ENCODE data around the gene BCAP31.

GRCh38 chrX:153726286-153727122 is 2.3 kb upstream of the BCAP31 start:
- TF ChIP-seq POLR2AphosphoS5 (IDR thresholded peaks at IDR 0.05; ENCODE audit: low read depth) (peak; percentile 51; the same call in 1 of the 2 replicates), REST (IDR thresholded peaks at IDR 0.05; ENCODE audit: insufficient replicate concordance, low read depth) (no peak), GABPA (IDR thresholded peaks at IDR 0.05; ENCODE audit: low read depth) (no peak)
- TF ChIP-seq, protein P1, sequence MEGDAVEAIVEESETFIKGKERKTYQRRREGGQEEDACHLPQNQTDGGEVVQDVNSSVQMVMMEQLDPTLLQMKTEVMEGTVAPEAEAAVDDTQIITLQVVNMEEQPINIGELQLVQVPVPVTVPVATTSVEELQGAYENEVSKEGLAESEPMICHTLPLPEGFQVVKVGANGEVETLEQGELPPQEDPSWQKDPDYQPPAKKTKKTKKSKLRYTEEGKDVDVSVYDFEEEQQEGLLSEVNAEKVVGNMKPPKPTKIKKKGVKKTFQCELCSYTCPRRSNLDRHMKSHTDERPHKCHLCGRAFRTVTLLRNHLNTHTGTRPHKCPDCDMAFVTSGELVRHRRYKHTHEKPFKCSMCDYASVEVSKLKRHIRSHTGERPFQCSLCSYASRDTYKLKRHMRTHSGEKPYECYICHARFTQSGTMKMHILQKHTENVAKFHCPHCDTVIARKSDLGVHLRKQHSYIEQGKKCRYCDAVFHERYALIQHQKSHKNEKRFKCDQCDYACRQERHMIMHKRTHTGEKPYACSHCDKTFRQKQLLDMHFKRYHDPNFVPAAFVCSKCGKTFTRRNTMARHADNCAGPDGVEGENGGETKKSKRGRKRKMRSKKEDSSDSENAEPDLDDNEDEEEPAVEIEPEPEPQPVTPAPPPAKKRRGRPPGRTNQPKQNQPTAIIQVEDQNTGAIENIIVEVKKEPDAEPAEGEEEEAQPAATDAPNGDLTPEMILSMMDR (IDR thresholded peaks at IDR 0.05; ENCODE audit: insufficient read depth, low read length): no peak

All from HL-60 (cell line).